ENCODE data around the gene BRINP1. TPM values are rescaled to one million over a fixed set of nuclear protein-coding genes. Genes with fewer than 3 reads are reported as not detected.

BRINP1 gene
- total RNA-seq, 1 experiment from 2014 or later = 14.0 TPM

DNA sequence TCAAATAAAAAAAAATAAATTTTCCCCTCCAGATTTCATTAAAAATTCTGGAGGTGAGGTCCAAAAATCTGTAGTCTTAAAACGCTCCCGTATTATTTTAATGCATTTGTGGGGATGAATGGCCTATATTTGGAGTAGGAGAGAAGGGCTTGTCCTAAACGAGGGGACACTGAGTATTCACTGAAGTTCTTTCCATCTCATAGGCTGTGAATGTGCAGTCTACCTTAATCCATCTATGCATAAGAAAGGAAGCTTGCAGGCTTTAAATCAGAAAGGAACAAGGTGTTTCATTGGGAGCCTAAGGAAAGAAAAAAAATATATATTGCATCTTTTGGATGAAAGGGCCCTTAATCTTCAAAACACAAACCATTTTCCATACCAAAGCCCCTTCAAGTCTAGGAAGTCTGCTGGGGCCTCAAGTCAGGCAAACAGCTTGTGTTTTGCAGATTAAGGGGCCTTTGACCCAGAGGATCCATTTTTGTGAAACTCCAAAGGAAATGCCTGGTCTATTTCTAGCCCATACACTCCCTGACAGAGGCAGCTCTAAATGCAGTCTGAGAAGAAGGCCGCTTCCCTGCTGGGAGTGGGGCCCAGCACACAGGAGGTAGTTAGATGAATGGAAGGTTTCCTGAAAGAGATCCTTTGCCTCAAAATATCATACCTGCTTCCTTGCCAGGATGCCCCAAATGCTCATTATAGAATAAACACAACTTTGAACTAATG is 35.6 kb downstream of the BRINP1 start:
- H3K9me3 Mint-ChIP-seq = peaks cover 11 to 15% of the 10 kb centered on the region in 2 experiments
- no peaks in the 10 kb centered on the region for H4K20me1 ChIP-seq (ENCODE audit: control insufficient read depth, insufficient read depth, insufficient read length)
- peaks cover 16 to 18% (median 16%) of the 10 kb centered on the region in 3 experiments for H3K36me3 Mint-ChIP-seq (ENCODE audit: insufficient read depth in 1 of 3, low read depth in 3 of 3)
- no peak overlapping the region for H2AK5ac ChIP-seq (ENCODE audit: insufficient read length, low read length)
- H3K4ac ChIP-seq (ENCODE audit: low read depth, low read length) = no peak overlapping the region
- peak overlapping the region in 1 of 2 experiments; percentile 24; a peak in 2 of 5 replicates for H3K4me3 Mint-ChIP-seq
- H3K18ac ChIP-seq (ENCODE audit: insufficient read length, low read depth, low read length) = no peak overlapping the region
- peaks cover 24% of the 10 kb centered on the region for H3K4me1 ChIP-seq (ENCODE audit: insufficient read depth, low read length)
- H3K27me3 Mint-ChIP-seq (ENCODE audit: low read depth) = peaks cover 6% of the 10 kb centered on the region
- no peak overlapping the region for H4K91ac ChIP-seq (ENCODE audit: insufficient read length, low read depth, low read length)
- TF ChIP-seq, protein P1, sequence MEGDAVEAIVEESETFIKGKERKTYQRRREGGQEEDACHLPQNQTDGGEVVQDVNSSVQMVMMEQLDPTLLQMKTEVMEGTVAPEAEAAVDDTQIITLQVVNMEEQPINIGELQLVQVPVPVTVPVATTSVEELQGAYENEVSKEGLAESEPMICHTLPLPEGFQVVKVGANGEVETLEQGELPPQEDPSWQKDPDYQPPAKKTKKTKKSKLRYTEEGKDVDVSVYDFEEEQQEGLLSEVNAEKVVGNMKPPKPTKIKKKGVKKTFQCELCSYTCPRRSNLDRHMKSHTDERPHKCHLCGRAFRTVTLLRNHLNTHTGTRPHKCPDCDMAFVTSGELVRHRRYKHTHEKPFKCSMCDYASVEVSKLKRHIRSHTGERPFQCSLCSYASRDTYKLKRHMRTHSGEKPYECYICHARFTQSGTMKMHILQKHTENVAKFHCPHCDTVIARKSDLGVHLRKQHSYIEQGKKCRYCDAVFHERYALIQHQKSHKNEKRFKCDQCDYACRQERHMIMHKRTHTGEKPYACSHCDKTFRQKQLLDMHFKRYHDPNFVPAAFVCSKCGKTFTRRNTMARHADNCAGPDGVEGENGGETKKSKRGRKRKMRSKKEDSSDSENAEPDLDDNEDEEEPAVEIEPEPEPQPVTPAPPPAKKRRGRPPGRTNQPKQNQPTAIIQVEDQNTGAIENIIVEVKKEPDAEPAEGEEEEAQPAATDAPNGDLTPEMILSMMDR (conservative IDR thresholded peaks at IDR 0.05) = no peak
- no peak overlapping the region for H2BK15ac ChIP-seq (ENCODE audit: low read depth, low read length)
- peaks cover 53 to 64% of the 10 kb centered on the region in 2 experiments for H3K4me1 Mint-ChIP-seq
- no peak overlapping the region for H3K27ac ChIP-seq (ENCODE audit: insufficient read length, low read depth, low read length)
- peak; percentile 40 for DNase-seq
- no peak overlapping the region for H3T11ph ChIP-seq (ENCODE audit: low read length)
- H4K5ac ChIP-seq (ENCODE audit: insufficient read length, low read depth, low read length) = no peak overlapping the region
- H2BK120ac ChIP-seq (ENCODE audit: low read depth, low read length, poor library complexity, severe bottlenecking) = no peak overlapping the region
- H3K79me2 ChIP-seq (ENCODE audit: insufficient read depth, low read length) = no peaks in the 10 kb centered on the region
- H3K9ac ChIP-seq (ENCODE audit: extremely low read depth, insufficient read length, low read length) = no peak overlapping the region
- no peaks in the 10 kb centered on the region for H3K79me1 ChIP-seq (ENCODE audit: insufficient read depth, low read depth, low read length, poor library complexity, severe bottlenecking)
- peak overlapping the region; percentile 65 to 83 (median 74); a peak in 6 of 7 replicates for H3K27ac Mint-ChIP-seq
- no peak overlapping the region for H3K56ac ChIP-seq (ENCODE audit: insufficient read length, low read depth, low read length)
- H2BK20ac ChIP-seq (ENCODE audit: low read depth, low read length, poor library complexity, severe bottlenecking) = no peak overlapping the region
- no peaks in the 10 kb centered on the region for H3K27me3 ChIP-seq (ENCODE audit: insufficient read depth, low read length)
- no CpG with 5 or more reads among the region's 4 CpGs for WGBS (ENCODE audit: extremely low coverage, insufficient read length, low lambda C conversion rate)
- H4K8ac ChIP-seq (replicated peaks; ENCODE audit: insufficient read length, low read depth, low read length) = no peak overlapping the region
- peaks cover 5% of the 10 kb centered on the region for H3K9me3 ChIP-seq (ENCODE audit: control insufficient read depth, low read depth, low read length)
- H3K23me2 ChIP-seq (ENCODE audit: insufficient read length, low read depth, low read length, poor library complexity, severe bottlenecking) = no peaks in the 10 kb centered on the region
- H3K14ac ChIP-seq (ENCODE audit: insufficient read depth, low read length) = no peak overlapping the region
- no peak overlapping the region for H2BK5ac ChIP-seq (ENCODE audit: insufficient read length, low read length)
- H3K23ac ChIP-seq (ENCODE audit: insufficient read length, low read depth, low read length) = no peak overlapping the region
- peak overlapping the region; percentile 1 for H3K4me2 ChIP-seq (ENCODE audit: insufficient read depth, insufficient read length, low read length)
- no peak overlapping the region for H2AFZ ChIP-seq (ENCODE audit: low read length)
- H2BK12ac ChIP-seq (ENCODE audit: insufficient read length, low read depth, low read length) = no peak overlapping the region

Measured in H9 (cell line).